Measurements from ENCODE around the gene IGF1. TPM values are rescaled to one million over a fixed set of nuclear protein-coding genes. Genes with fewer than 3 reads are reported as not detected.
"Not testable (repeated sequence)": the region's sequence is repeated elsewhere in the genome, so short reads cannot be mapped to it uniquely, and the experiment has no call there.

Gene IGF1
- polyA plus RNA-seq, 3 donors, result 3.4 to 5.6 (median 3.6) TPM

DNA sequence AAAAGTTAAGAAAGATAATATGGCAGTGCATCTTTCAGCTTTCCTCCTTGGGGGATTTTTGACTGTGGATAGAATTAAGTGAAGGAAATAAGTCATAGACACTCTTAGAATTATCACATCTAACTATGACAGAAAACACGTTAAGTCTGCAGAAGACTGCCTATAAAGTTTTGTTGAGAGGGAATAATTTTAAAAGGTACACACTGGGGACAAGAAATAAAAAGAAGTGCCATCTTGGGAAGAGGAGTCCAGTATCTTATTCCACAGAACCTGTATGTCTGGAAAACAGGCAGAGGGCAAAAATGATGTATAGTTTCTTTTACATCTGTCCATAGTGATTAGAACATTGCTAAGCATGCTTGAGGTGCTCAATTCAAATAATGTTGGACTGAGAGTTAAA is 80.7 kb downstream of the IGF1 start:
- no peak for DNase-seq

DNA sequence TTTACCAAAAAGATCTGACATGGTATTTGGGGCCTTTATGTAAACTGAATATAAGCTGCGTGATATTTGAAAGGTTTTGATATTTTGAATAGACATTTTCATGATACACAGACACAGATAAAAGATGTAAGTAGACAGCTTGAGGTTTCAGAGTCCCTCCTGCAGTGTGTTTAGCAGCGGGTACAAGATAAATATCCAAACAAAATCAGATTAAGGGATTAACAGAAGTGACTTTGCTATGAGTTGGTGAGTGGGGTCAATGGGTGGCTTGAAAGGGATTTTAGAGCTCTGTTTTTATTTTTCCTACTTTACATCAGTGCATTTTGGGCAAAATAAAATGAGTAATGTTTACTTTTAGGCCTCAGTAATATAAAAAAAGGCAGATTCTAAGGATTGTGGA is 84.1 kb downstream of the IGF1 start:
- no peak for DNase-seq

DNA sequence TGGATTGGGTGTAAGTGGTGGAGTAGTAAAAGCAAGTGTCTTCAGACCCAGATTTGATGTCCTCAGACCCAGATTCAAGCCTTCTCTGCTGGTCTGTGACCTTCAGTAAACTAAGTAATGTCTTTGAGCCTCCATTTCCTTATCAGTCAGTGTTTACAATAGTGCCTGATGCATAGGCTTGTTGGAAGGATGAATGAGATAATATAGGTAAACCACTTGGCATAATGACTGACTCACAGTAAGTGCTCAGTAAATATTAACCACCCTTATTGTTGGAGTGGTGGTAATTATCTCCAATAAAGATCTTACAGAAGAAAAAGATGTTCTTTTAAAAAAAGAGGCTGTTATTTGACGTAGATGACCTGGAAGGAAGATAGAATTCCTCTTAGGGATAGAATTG is 86.2 kb downstream of the IGF1 start:
- no peak for DNase-seq

DNA sequence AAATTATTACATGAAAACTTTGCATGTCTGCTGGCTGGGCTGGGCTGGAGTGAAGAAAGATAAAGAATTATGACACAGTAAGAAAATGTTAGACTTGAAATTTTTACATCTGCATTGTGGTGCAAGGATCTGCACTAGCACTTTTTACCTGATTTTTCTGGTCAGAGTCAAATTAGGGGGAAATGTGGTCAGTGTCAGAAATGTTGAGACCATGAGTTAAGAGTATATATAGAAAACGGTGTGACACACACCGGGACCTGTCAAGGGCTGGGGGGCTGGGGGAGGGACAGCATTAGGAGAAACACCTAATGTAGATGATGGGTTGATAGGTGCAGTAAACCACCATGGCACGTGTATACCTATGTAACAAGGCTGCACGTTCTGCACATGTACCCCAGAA is 90.3 kb downstream of the IGF1 start:
- no peak for DNase-seq

DNA sequence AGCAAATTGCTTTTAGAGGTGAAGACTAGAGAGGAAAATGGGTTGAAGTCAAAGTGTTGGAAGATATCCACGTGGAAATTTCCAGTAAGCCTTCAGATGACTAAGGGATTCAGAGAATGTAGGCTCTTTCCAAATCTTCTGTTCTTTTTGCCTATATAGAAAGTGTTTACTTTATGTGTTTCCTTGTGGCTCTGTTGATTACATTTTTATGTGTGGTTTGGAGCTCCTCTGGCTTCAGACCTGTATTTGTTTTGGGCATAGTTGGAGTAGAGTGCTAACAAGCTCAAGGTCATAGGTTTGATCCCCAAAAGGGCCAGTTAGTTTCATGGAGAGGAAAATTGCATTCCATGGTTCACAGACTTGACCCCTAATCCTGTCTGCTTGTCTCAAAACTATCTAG is 91.9 kb downstream of the IGF1 start:
- no peak for DNase-seq

DNA sequence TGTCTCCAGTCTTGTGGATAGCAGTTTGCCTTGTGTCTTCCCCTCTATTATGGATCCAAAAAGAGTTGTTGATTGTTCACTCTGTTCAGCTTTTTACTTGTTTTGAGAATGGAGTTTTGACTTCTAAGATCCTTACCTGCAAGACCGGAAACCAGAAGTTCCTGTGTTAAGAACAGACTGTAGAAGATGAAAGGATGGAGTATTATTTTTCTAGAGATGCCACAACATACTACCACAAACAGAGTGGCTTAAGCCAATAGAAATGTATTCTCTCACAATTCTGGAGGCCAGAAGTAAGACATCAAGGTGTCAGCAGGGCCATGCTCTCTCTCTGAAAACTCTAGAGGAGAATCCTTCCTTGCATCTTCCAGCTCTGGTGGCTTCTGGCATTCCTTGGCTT is 95.0 kb downstream of the IGF1 start:
- DNase-seq, result no peak

DNA sequence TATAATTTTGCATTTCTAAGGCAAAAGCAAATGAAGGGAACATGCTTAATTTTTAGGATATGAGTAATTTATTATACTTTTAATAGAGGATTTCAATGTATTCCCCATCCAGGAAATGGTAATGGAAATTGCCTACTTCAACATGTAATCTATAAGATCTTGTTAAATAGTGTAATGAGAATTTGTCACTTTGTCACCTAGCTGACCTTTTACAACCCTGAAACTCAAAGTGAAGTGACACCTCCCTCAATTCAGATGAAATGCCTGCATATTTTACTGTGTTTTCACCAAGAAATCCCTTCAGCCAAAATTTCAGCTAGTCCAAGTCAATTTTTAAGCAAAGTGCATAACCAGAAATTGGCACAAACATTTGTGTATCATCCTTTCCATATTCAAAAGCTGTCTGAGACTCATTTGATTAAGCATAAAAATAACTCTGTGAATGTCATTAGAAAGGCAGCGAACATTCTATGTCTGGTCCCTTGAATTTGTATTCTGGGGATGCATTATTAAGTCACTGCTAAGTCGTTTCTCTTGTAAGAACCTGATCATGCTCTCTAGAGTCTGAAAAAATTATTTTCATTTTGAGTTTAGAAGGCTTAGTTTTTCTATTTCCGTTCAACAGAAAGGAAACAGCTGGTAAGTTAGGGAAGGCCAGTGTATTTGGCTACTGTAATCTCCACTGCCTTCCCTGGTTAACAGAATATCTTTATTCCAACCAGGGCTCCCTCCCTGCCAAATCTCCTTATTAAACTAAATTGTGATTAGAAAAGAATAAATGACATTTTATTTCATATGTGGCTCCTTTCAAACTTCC is 100.8 kb downstream of the IGF1 start:
- no peak for DNase-seq

DNA sequence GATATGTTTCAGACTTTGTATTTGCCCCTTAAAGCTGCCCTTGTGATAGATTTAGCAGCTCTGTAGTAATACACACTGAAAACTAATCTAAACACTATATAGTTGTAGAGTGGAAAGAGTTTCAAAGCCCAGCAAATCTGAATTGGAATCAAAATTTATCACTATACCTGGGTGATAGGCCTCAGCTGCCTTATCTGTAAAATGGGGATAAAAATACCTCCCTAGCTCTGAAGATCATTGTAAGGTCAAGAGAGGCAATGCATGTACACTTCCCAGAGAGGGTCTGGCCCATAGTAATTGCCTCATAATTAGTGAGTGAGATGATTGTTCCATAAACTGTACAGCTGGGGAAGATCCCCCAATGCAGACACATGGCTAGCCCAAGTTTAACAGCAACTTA is 103.6 kb downstream of the IGF1 start:
- DNase-seq, result no peak

DNA sequence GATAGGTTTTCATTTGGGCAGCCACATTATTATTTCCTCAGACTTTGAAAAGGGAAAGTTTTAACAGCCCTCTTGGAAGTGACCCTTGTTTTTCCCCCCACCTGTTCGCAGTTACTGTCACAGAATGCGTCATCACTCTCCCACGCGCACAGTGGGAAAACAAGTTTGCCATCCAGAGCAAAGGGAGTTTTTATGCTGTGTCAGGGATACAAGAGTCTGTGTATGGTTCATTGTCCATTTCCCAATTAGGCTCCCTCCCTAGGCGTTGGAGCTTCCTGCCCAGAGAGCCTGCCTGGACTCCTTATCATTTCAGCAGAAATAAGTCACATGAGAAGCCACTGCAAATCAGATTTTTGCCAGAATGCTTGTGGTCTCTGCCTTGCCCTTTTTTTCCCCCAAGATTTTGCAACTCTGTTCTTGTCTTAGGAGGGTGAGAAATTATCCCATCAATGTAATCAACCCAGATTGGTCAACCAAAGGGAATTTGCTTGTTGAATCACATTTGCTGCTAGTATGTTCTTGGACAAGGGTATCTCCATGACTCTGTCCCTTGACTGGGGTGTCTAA is 104.1 kb downstream of the IGF1 start:
- DNase-seq, result no peak

DNA sequence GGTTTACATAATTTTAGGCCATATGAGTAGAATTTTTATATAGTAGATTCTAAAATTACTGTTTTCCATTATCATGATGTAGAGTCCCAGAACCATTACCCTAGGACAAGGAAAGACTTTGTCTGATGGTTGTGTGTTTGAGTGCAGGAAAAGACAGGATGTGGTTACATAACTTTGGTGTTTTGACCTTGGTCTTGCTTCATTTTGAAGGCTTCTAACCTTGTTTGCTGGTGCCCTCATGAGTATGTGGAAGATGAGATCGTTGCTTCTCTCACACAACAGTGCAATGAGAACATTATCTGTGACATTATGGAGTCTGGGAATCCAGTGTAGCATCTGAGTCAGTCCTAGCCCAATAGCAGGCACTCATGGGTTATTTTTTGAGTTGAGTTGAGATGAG is 106.2 kb downstream of the IGF1 start:
- no peak for DNase-seq

DNA sequence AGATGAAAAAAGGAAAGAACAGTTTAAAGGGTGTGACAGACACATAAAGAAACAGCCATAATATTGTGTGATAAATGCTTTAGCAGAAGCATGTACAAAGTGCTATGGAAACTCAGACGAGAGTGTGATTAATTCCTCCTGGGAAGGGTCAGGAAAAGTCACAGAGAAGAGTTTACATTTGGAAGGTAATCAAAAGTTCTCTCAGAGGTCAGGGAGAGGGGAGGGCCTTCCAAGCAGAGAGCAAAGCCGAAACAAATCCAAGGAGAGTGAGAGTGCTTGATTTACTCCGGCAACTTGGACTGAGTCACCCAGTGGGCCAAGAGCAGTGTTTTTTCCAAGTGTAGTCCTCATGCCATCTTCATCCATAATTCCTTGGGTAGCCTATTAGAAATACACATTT is 108.3 kb downstream of the IGF1 start:
- no peak for DNase-seq

DNA sequence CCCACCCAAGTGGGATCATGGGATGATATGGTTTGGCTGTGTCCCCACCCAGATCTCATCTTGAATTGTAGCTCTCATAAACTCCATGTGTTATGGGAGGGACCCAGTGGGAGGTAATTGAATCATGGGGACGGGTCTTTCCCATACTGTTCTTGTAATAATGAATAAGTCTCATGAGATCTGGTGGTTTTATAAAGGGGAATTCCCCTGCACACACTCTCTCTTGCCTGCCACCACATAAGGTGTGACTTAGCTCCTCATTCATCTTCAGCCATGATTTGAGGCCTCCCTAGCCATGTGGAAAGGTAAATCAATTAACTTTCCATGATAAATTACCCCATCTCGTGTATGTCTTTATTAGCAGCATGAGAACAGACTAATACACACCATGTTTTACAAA is 109.2 kb downstream of the IGF1 start:
- DNase-seq, result no peak

DNA sequence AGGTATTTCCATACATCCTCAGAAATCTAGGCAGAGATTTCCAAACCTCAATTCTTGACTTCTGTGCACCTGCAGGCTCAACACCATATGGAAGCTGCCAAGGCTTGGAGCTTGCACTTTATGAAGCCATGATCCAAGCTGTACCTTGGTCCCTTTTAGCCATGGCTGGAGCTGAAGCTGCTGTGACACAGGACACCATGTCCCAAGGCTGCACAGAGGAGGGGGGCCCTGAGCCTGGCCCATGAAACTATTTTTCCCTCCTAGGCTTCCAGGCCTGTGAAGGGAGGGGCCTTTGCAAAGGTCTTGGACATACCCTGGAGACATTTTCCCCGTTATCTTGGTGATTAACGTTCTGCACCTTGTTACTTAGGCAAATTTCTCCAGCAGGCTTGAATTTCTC is 110.5 kb downstream of the IGF1 start:
- no peak for DNase-seq

DNA sequence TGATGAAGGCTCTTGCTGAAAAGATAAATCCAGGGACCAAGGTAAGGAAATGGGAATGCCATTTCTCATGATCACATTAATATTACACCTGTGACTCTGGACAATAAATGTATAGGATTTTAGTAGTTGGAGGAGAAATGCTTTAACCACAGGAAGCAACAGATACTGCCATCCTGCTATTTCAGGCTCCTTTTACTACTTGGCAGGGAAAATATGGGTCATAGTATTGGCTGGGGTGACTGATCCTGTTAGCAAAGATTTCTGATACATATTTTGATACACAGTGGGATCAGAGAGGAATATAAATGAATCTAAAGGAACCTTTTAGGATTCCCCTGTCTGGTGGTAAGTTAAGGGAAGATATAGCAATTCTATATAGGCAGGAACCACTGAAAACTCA is 115.0 kb downstream of the IGF1 start:
- DNase-seq, result no peak

DNA sequence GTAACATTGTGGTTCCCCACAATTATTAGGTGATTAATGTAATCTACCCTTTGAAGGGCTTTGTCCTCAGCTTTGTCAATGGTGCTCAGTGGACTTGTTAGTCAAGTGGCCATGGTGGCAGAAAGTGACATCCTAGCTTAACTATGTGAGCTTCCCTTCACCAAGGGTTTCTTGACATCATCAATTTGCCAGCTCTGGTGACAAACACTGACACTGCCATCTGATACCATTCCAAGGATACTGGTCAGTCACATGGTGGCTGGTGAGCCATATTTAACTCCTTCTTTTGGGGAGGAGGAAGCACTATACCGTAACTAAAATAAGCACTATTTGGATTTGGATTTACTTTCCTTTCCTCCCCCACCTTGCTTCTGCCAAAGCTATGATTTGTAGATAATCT is 115.7 kb downstream of the IGF1 start:
- no peak for DNase-seq

DNA sequence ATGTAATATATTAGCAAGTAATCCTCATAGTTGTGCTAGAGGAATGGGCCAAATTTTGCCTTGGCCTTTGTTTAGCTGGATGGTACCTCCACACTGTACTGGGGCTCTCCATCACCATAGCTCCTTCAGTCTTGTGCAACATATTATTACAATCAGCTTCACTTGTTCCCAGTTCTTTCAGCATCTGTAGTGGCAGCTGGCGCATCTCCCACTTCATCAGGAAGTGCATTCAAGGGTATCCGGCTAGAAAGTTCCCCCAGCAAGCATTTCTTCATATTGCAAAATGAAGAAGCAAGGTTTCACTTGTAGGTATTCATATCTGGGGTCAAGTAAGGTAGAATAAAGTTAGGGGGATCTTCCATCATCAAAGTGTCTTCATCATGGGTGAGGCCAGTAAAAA is 123.7 kb downstream of the IGF1 start:
- DNase-seq, result no peak

DNA sequence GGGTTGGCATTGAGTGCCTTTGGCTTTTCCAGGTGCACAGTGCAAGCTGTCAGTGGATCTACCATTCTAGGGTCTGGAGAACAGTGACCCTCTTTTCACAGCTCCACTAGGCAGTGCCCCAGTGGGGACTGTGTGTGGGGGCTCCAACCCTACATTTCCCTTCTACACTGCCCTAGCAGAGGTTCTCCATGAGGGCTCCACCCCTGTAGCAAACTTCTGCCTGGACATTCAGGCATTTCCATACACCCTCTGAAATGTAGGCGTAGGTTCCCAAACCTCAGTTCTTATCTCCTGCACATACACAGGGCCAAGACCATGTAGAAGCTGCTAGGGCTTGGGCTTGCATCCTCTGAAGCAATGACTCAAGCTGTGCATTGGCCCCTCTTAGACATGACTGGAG is 126.1 kb downstream of the IGF1 start:
- not testable (repeated sequence) for DNase-seq

DNA sequence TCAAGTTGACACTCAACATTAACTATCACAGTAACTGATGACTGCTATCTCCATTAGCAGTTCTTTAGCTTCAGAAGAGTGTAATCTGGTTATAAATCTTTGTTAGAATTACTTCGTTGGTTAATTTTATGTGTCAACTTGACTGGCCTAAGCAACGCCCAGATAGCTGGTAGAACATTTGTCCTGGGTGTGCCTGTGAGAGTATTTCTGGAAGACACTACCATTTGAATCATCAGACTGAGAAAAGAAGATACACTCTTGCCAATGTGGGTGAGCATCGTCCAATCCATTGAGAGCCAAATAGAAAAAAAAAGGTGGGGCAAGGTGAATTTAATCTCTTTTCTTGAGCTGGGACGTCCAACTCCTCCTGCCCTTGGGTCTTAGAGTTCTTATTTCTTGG is 129.0 kb downstream of the IGF1 start:
- DNase-seq, result no peak

DNA sequence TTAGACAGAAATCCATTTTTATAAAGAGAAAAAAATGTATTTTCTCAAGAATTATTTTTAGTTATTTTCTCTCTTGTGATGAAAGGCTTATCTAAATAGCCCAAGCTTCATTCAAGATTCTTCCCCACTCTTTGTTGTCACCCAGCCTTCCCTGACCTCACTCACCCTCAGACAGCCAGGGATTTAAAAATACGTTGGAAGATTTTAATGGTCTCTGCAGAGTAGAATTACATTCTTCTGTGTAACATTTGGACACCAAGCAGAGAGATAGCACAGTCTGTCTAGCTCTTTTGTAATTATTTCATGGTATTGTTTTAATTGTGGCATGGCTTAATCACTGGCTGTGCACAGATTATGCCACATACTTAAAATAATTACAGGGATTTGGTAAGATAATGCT is 130.3 kb downstream of the IGF1 start:
- no peak for DNase-seq

DNA sequence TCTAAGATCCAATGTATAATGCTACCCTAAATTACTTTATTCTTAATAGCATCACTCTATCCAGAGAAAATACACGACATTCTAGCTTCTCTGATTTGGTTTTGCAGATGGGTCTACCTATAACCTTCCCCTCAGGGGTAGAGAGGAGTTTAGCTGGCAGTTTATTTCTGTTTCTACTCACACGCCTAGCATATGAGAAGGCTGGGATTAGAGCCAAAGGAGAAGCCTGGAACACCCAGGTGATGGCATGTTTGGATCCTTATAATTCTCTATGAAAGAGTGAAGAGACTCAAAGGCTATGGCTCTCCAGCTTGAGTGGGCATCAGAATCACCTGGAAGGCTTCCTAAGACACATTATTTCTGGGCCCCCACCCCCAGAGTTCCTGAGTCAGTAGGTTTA is 131.3 kb downstream of the IGF1 start:
- DNase-seq, result no peak

DNA sequence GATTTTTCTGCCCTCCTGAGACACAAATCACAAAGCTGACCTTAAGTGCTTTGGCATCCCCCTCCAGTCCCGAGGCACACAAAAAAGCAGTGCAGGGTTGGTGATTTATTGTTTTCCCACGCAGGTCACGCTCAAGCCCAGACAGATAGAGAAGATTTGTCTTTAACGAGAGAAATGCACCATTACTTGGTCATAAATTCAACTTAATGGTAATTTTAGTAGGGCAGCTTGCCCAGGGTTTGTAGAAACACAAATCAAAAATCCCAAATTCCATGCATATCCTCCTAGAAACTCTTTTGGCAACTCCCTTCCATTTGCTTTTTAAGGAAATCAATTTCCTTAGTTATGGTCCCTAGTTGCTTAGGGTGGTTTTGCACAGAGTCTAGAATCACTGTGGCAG is 132.6 kb downstream of the IGF1 start:
- DNase-seq, result no peak
